Dedifferentiated amniotic fluid mesenchymal stem cell (primary cell): ENCODE data around the gene BGN.

Experiments
- DNase-seq: peaks from one replicate; pipeline ENCODE4 v3.0.0-alpha.2; 2016; ENCODE audit errors: extremely low spot score

Gene BGN

DNA sequence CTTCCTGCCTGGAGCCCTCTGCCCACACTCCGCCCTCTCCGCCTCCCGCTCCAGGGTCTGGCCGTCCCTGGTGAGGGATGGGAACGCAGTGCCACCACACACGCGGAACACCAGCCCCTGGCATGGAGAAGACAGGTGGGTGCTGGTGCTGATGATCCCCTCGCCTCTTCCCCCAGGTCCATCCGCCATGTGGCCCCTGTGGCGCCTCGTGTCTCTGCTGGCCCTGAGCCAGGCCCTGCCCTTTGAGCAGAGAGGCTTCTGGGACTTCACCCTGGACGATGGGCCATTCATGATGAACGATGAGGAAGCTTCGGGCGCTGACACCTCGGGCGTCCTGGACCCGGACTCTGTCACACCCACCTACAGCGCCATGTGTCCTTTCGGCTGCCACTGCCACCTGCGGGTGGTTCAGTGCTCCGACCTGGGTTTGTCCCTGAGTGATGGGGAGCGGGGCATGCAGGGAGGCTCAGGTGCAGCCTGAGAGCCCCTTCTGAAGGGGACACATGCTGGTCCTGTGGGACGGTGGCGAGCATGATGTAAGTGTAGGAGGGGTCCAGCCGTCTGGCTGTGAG lies 9.8 kb downstream of the BGN start:
- DNase-seq = no peak

DNA sequence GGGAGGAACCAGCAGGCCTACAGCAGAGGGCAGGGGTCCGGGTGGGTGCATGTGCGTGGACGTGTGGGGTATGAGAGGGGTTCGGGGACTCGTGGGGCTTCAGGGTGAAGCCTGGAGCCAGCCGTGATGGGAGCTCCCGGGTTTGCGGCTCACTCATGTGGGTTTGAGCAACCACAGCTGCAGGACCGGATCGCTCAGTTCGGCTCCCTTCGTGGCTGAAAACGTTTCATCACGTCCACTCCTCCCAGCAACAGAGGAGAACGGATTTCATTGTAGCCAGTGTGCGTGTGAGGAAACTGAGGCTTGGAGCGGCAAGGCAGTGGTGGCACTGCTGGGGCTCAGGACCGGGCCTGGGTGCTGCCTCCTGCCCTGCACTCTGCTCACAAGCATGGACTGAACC lies 10.6 kb downstream of the BGN start:
- DNase-seq = no peak

DNA sequence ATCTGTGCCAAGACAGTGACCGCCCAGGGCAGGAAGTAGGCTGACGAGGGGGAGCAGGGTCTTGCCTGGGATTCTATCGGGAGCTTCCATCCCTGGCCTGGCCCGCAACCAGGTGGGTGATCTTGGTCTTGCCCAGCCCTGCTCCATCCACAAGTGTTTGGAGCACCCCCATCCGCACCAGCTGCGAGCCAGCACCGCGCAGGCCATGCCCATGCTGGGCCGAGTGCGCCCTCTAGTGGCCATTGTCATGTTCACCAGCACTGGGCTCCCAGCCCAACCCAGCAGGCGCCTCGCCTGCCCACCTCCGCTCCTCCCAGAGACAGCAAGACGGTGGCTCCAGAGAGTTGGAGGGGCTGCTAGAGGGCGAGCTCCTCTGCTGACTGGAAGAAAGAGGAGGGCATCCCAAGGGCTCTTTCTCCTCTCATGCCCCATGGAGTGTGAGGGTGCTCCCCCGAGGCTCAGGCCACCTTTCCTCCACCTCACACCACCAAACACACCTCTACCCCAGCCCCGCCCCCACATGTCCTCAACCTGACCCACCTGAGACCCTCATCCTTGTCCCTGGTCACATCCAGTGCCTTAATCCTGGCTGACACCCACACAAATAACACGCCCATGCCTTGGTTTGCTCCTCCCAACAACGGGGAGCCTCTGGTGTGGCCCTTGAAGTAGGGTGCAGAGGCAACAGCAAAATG lies 12.9 kb downstream of the BGN start:
- peak; percentile 51 for DNase-seq

DNA sequence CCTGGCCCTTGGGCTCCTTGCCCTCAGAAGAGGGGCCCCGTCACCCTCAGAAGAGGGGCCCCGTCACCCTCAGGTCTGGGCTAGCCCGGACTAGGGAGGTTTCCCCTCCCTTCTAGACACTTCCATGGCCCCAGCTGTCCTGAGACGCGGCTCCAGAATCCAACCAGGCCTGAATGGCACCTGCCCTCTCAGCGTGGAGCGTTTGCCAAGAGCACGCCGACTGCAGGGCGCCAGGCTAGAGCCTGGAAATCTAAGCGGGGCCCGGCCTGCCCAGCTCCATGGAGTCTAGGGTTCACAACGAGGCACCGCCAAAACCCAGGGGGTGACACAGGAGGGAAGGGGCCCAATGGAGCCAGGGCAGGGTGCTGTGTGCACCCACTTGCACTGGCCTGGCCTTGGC lies 14.8 kb downstream of the BGN start:
- no peak for DNase-seq

DNA sequence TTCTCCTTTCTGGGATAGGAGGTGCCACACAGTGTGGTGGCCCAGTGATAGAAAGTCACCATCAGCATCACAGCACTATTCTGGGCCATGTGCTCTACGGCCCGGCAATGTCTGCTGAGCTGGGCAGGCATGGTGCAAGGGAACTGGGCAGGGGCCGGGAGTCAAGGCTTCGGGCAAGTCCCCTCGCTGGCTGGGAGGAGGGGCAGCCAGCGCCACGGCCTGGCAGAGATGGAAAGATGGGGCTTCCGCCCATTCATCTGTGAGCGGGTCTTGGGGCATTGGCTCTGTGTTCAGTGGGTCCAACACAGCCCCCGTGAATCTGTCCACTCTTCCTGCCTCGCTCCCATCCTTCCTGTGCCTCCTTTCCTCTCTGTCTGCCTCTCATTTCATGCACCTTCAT lies 15.6 kb downstream of the BGN start:
- DNase-seq = no peak

DNA sequence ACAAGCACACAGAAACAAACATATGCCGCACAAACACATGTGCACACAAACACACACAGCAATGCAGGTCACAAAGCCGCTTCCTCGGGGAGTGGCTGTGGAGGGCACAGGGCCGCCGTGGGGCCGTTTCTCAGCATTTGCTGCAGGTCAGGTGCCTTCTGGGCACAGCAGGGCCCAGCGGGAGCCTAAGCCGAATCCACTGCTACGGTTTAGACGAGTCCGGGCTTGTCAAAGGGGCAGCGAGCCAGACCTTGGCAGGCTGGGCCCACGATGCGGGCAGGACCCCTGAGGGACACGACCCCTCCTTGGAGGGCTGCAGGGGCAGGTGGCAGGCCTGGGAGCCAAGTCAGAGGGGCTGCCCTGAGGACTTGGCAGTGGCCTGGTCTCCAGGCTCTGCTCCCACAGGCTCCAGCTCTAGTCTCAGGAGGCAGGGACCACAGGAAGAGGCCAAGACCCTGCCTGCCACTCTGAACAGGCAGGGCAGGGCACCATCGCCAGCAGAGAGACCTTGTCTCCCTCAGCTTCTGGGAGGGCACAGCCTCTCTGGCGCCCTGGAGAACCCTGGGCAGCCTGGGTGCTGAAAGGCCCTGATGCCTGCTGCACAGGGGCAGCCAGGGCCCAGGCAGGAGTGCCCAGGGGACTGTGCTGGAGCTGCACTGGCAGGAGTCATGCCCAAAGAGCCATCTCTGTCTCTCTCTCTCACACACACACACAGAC lies 17.2 kb downstream of the BGN start:
- DNase-seq = no peak

- no peak for DNase-seq
These were observed 17.7 kb downstream of the BGN start for GRCh38 chrX:153512501-153512893.

GRCh38 chrX:153513265-153513664 lies 18.5 kb downstream of the BGN start:
- no peak for DNase-seq

DNA sequence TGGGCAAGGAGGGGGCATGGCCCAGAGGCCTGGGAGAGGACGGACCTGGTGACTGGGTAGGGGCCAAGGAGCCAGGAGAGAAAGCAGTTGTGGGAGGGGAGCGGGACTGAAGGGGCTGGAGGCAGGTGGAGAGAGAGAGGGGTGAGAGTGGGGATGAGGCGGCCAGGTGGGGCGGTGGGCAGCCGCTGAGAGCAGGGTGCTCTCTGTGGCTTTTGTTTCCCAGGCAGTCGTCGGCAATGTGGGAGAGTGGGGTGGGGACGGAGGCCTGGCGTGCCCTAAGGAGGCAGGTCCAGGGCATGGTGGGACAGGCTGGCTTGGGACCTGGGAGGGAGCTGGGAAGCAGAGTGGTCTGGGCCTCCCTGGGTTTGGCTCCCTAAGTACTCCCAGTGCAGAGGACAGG lies 19.5 kb downstream of the BGN start:
- DNase-seq = no peak

DNA sequence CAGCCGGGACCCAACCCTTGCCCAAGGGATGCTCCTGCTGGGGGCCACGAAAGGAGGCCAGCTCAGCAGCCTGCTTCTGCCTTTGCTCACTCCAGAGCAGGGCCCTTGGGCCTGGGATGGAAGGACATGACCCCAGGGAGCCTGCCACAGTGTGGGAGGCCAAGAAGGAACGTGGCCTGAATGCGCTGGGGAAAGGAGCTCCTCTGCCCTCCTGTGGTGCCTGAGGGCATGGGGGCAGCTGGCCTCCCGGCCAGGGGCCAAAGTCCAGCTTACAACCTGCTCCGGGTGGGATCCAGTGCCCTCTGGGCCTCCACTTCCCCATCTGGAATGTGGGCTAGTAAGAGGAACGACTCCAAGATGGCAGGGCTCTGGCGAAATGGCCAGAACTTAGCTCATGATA lies 20.7 kb downstream of the BGN start:
- DNase-seq = no peak

DNA sequence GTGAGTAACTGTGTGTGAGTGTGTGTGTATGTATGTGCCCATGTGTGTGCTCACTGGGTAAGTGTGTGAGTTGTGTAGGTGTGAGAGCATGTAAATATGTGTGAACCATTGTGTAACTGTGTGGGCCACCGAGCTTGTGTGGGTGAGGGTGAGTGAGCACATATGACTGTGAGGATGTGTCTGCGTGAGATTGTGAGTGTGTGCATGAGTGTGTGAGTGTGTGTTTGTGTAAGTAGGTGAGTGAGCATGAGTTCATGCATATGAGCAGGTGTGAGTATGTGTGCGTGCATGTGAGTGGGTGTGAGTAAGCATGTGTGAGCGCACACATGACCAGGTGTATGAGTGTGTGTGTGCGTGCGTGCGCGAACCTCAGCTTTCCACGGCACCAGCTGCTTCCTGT lies 21.3 kb downstream of the BGN start:
- no peak for DNase-seq

DNA sequence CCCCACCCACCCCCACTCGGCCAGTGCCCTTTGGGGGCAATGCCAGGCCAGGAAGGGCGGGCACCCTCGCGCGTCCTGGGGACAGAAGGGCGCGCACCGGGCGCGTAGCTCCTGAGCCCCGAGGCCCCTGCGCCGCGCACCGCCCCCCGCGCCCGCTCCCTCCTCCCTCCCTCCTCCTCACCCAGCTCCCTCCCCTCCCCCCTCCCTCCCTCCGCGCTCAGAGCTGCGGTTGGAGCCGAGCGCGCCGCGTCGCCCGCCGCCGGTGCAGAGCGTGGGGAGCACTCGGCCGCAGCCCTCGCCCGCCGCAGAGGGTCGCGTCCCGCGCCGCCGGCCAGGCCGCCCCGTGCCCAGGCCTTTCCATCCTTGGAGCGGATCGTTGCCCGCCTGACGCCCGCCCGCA lies 22.6 kb downstream of the BGN start, which contains the start of gene ATP2B3:
Gene ATP2B3, plus strand, starts transcription at position 220 of the 400 bp plus-strand sequence. CDS start 18,606 bp downstream, outside the sequence.
- no peak for DNase-seq

GRCh38 chrX:153517946-153518834 lies 23.4 kb downstream of the BGN start:
- DNase-seq = no peak

DNA sequence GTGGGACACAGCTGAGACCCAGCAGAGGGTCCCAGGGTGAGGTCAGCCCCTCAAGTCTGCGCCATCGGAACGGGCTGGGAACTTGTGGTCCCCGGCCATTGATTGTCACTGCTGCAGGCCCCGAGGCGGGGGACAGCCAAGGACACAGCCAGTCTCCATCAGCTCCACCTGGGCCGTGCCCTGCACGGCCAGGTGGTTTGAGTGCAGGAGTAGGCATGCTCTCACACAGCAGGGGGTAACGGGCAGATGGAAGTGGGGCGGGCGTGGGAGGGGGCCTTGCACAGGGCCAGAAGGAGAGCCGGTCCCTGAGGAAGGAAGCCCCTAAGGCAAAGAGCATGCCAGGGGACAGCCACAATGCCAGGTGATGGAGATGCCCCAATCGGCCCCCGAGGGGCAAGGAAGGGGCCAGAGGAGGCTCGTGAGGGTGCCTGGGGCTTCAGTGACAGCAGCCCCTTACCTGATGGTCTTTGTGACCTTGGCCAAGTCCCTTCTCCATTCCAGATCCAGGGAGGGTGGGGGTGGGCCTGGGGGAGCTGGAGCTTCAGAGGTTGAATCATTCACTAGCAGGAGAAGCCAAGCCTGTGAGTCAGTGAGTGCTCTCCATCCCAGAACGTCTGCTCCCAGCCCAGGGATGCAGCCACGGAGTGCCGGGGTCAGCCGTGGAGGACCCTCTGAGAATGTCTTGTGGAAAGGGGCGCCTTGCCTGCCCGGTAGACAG lies 24.9 kb downstream of the BGN start:
- no peak for DNase-seq

GRCh38 chrX:153520287-153520917 lies 25.6 kb downstream of the BGN start:
- no peak for DNase-seq

DNA sequence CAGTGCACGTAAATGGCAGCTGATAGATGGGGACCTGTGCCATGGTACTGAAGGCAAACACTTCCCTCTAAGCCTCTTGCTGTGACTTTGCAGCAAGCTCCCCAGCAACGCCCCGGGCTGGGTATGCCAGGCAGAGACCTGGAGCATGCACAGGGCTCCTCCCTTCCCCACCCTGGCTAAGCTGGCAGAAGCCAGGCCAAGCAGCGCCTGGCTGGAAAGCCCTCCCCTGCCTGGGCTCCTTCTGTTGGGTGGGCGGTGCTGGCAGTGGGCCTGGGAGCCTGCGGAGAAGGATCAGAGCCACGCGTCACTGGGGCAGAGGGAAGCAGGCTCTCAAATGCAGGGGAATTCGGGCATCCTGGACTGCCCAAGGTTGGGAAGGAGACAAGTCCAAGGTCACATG lies 26.3 kb downstream of the BGN start:
- no peak for DNase-seq

GRCh38 chrX:153522259-153522658 lies 27.5 kb downstream of the BGN start:
- no peak for DNase-seq

DNA sequence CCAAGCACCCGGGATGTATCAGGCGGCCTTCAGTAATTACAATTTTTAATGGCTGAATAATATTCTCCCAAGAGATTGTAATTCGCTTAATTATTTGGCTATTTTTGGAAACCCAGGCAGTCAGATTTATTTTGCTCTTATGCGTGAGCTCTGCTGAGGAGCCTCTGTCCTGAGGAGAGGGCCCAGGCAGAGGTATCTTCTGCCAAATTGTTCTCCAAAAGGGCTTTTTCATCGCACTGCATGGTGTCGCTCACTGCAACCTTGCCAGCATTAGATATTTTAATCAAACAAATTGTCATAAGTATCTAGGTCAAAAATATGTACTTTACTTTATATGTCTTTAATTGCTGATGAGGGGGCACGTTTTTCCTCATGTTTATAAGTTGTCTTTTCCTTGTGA lies 28.5 kb downstream of the BGN start:
- DNase-seq = no peak

DNA sequence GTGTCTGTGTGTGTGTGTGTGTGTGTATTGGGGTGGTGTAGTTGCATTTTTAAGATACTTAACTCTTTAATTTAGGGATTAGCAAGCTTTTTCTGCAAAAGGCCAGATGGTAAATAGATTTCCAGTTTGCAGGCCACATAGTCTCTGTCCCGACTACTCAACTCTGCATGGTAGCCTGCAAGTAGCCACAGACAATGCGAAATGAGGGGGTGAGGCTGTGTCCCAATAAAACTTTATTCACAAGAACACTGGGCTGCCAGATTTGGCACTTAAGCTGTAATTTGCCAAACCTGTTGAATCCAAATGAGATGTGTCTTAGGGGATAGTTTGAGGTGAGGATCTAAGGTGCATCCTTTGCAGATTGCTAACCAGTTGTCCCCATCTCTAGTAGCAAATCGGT lies 29.5 kb downstream of the BGN start:
- no peak for DNase-seq

GRCh38 chrX:153525451-153525850 lies 30.7 kb downstream of the BGN start:
- DNase-seq = no peak

DNA sequence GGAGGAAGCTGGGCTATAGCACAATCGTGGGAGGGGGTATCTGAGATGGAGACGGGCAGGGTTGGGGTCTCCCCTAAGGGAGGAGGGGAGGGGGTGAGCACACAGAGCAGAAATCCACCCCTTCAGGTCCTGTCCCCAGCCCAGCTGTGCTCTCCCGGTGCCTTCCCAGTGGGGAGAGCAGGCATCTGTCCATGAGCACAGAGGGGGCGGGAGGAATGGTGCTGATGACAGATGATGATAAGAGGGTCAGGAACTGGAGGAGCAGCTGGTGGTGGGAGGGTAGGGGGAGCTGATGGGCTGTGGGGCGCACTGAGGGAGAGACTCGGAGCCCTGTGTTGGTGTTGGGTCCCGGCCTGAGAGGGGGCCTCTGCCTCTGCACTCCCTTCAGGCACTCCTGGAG lies 31.3 kb downstream of the BGN start:
- DNase-seq = no peak
